KOPT-K1 (cell line): Measurements from ENCODE around the gene ANKRD10.

Experiments used
- H3K27ac ChIP-seq: fragments of 200-600 bp; sonication (generic); 2 replicates; pipeline ENCODE4 v1.5.1; 2016; ENCODE audit warnings: antibody characterized with exemption, mild to moderate bottlenecking, low read depth, low read length; ENCODE audit not compliant: poor library complexity, severe bottlenecking
- H3K36me3 ChIP-seq: fragments of 200-600 bp; sonication (generic); 2 replicates; pipeline ENCODE4 v1.5.1; 2017; ENCODE audit warnings: antibody characterized with exemption, mild to moderate bottlenecking, low read length, moderate library complexity; ENCODE audit not compliant: insufficient read depth
- H3K9me3 ChIP-seq: fragments of 200-600 bp; sonication (generic); 2 replicates; pipeline ENCODE4 v1.5.1; 2017; ENCODE audit warnings: antibody characterized with exemption, low read length, mild to moderate bottlenecking; ENCODE audit not compliant: insufficient read depth, poor library complexity, severe bottlenecking

The ANKRD10 gene

GRCh38 chr13:110912651-110913051 is 2.2 kb downstream of the ANKRD10 start:
- H3K27ac ChIP-seq: peak overlapping the region; percentile 94
- no peaks in the 10 kb centered on the region for H3K9me3 ChIP-seq
- peaks cover 40% of the 10 kb centered on the region for H3K36me3 ChIP-seq

GRCh38 chr13:110911880-110912279 is 3.0 kb downstream of the ANKRD10 start:
- H3K9me3 ChIP-seq: no peaks in the 10 kb centered on the region
- peak overlapping the region; percentile 94 for H3K27ac ChIP-seq
- peaks cover 48% of the 10 kb centered on the region for H3K36me3 ChIP-seq

GRCh38 chr13:110910013-110910890 is 4.6 kb downstream of the ANKRD10 start:
- H3K27ac ChIP-seq: no peak overlapping the region
- H3K9me3 ChIP-seq: no peaks in the 10 kb centered on the region
- H3K36me3 ChIP-seq: peaks cover 64% of the 10 kb centered on the region

- H3K36me3 ChIP-seq: peaks cover 85% of the 10 kb centered on the region
- no peak overlapping the region for H3K27ac ChIP-seq
- no peaks in the 10 kb centered on the region for H3K9me3 ChIP-seq
Observed at GRCh38 chr13:110907951-110908898, 6.6 kb downstream of the ANKRD10 start.

GRCh38 chr13:110907301-110907700 is 7.6 kb downstream of the ANKRD10 start:
- Histone ChIP-seq H3K9me3 (no peaks in the 10 kb centered on the region), H3K36me3 (peaks cover 94% of the 10 kb centered on the region), H3K27ac (no peak overlapping the region)

- Histone ChIP-seq H3K9me3 (no peaks in the 10 kb centered on the region), H3K36me3 (peaks cover 98% of the 10 kb centered on the region), H3K27ac (no peak overlapping the region)
Observed at GRCh38 chr13:110904748-110905147, 10.1 kb downstream of the ANKRD10 start.

- no peak overlapping the region for H3K27ac ChIP-seq
- H3K9me3 ChIP-seq: no peaks in the 10 kb centered on the region
- H3K36me3 ChIP-seq: peaks cover 98% of the 10 kb centered on the region
Observed at GRCh38 chr13:110902370-110902769, 12.5 kb downstream of the ANKRD10 start.

GRCh38 chr13:110897521-110897920 is 17.3 kb downstream of the ANKRD10 start:
- Histone ChIP-seq H3K36me3 (peaks cover 95% of the 10 kb centered on the region), H3K9me3 (no peaks in the 10 kb centered on the region), H3K27ac (no peak overlapping the region)

- Histone ChIP-seq H3K27ac (no peak overlapping the region), H3K36me3 (peaks cover 95% of the 10 kb centered on the region), H3K9me3 (no peaks in the 10 kb centered on the region)
Observed at GRCh38 chr13:110897014-110897413, 17.9 kb downstream of the ANKRD10 start.

GRCh38 chr13:110894086-110894485 is 20.8 kb downstream of the ANKRD10 start:
- Histone ChIP-seq H3K36me3 (peaks cover 92% of the 10 kb centered on the region), H3K27ac (no peak overlapping the region), H3K9me3 (no peaks in the 10 kb centered on the region)

GRCh38 chr13:110893571-110893970 is 21.3 kb downstream of the ANKRD10 start:
- peaks cover 93% of the 10 kb centered on the region for H3K36me3 ChIP-seq
- no peak overlapping the region for H3K27ac ChIP-seq
- H3K9me3 ChIP-seq: no peaks in the 10 kb centered on the region

- H3K36me3 ChIP-seq: peaks cover 66% of the 10 kb centered on the region
- H3K27ac ChIP-seq: no peak overlapping the region
- no peaks in the 10 kb centered on the region for H3K9me3 ChIP-seq
Observed at GRCh38 chr13:110890279-110891165, 24.3 kb downstream of the ANKRD10 start.

- no peak overlapping the region for H3K27ac ChIP-seq
- H3K9me3 ChIP-seq: no peaks in the 10 kb centered on the region
- H3K36me3 ChIP-seq: peaks cover 48% of the 10 kb centered on the region
Observed at GRCh38 chr13:110888390-110888789, 26.5 kb downstream of the ANKRD10 start.

- Histone ChIP-seq H3K36me3 (peaks cover 46% of the 10 kb centered on the region), H3K9me3 (no peaks in the 10 kb centered on the region), H3K27ac (no peak overlapping the region)
Observed at GRCh38 chr13:110887597-110888333, 27.1 kb downstream of the ANKRD10 start.
